ENCODE measurements around the gene RTN4RL2.

GRCh38 chr11:57506522-57506921 is 46.2 kb downstream of the RTN4RL2 start:
- TF ChIP-seq CTCF (IDR thresholded peaks at IDR 0.05) (no peak), ZFX (IDR thresholded peaks at IDR 0.05; ENCODE audit: borderline replicate concordance) (no peak)

Data from 22Rv1 (cell line).